GM12878 (cell line): Measurements from ENCODE around the gene PRDM8. TPM values are rescaled to one million over a fixed set of nuclear protein-coding genes. Genes with fewer than 3 reads are reported as not detected.

Experiments
- ATAC-seq: fragments of 200-7000 bp; cut with Tn5 transposase; 3 replicates; pipeline ENCODE4 v1.9.1; 2020; ENCODE audit warnings: mild to moderate bottlenecking, moderate library complexity
- BruUV-seq: library from RNA; stranded (reverse); fragments of 400-500 nt; replicated peaks from 2 replicates; lab custom pipeline; 2021; lab: Mats Ljungman, UMichigan
- CTCF ChIA-PET: fragments of 300-600 bp; sonication (Branson Sonifier 250); formaldehyde crosslinking; extraction: SDS; loops from one replicate; lab custom pipeline; 2021; ENCODE audit warnings: inconsistent platforms; lab: Yijun Ruan, JAX
- POLR2A ChIA-PET: fragments of 350-600 bp; formaldehyde crosslinking; extraction: SDS; loops from one replicate; lab custom pipeline; 2021; ENCODE audit warnings: inconsistent platforms; lab: Charles Lee
- RAD21 ChIA-PET: fragments of 300-600 bp; sonication (Branson Sonifier 250); formaldehyde crosslinking; loops from one replicate; lab custom pipeline; 2023; ENCODE audit warnings: antibody characterized with exemption; ENCODE audit not compliant: unreplicated experiment; lab: Charles Lee
- SMC1A ChIA-PET: fragments of 300-600 bp; sonication (Branson Sonifier 250); formaldehyde crosslinking; loops from one replicate; lab custom pipeline; 2023; ENCODE audit not compliant: unreplicated experiment, uncharacterized antibody; lab: Charles Lee
- DNase-seq: peaks from one replicate; pipeline ENCODE4 v3.0.0-alpha.2; 2011; ENCODE audit warnings: low read depth, low spot score
- FAIRE-seq: peaks from 3 replicates; lab custom pipeline; 2011; peaks lifted over from hg19 to GRCh38; lab: Jason Lieb, UNC
- H2AFZ ChIP-seq: 2 replicates; pipeline ENCODE4 v1.6.0; 2011; ENCODE audit warnings: low read depth, low read length, control low read depth; ENCODE audit not compliant: control insufficient read depth
- H3K27ac ChIP-seq: 2 replicates; pipeline ENCODE4 v1.5.1; 2011; ENCODE audit warnings: control low read depth; ENCODE audit not compliant: control insufficient read depth, insufficient read depth
- H3K27me3 ChIP-seq, 2 experiments: replicated peaks in 1 of 2; 2 replicates each; pipeline versions ENCODE4 v1.6.0 to v1.6.1; 2011; ENCODE audit warnings: low read length in 1 of 2; ENCODE audit not compliant: control insufficient read depth in 2 of 2, insufficient read depth in 2 of 2
- H3K36me3 ChIP-seq, 2 experiments: 2 replicates each; pipeline ENCODE4 v1.5.1; 2011; ENCODE audit warnings: low read length in 1 of 2; ENCODE audit not compliant: control insufficient read depth in 2 of 2, insufficient read depth in 2 of 2
- H3K4me1 ChIP-seq: 2 replicates; pipeline ENCODE4 v1.6.1; 2011; ENCODE audit warnings: mild to moderate bottlenecking, low read length, moderate library complexity, mixed read lengths; ENCODE audit not compliant: control insufficient read depth, insufficient read depth
- H3K4me2 ChIP-seq: 2 replicates; pipeline ENCODE4 v1.6.0; 2011; ENCODE audit warnings: control low read depth; ENCODE audit not compliant: control insufficient read depth, insufficient read depth
- H3K4me3 ChIP-seq: fragments of 200-600 bp; sonication (generic); 2 replicates; pipeline ENCODE4 v1.5.1; 2016
- H3K79me2 ChIP-seq: 2 replicates; pipeline ENCODE4 v1.6.0; 2011; ENCODE audit warnings: low read length; ENCODE audit not compliant: control insufficient read depth, insufficient read depth
- H3K9ac ChIP-seq: 2 replicates; pipeline ENCODE4 v1.8.0; 2011; ENCODE audit warnings: low read length, control low read depth, mixed read lengths; ENCODE audit not compliant: control insufficient read depth, insufficient read depth
- H3K9me3 ChIP-seq: replicated peaks from 3 replicates; pipeline ENCODE4 v1.5.1; 2011; ENCODE audit warnings: mild to moderate bottlenecking, low read length; ENCODE audit not compliant: control insufficient read depth, insufficient read depth
- H4K20me1 ChIP-seq: 2 replicates; pipeline ENCODE4 v1.6.0; 2011; ENCODE audit not compliant: control insufficient read depth, insufficient read depth
- HDAC6 ChIP-seq: fragments of 200-600 bp; sonication (generic); IDR thresholded peaks from one replicate; pipeline ENCODE4 v1.8.0; 2017; ENCODE audit warnings: antibody characterized with exemption; ENCODE audit not compliant: unreplicated experiment
- IKZF1 ChIP-seq: fragments of 450-650 bp; conservative IDR thresholded peaks from 2 replicates; pipeline ENCODE4 v1.6.1; 2017; ENCODE audit warnings: antibody characterized with exemption, mild to moderate bottlenecking
- KAT2A ChIP-seq: conservative IDR thresholded peaks from 2 replicates; pipeline ENCODE4 v1.6.1; 2011; ENCODE audit warnings: low read depth, low read length; ENCODE audit not compliant: control insufficient read depth
- MTA2 ChIP-seq: fragments of 450-650 bp; IDR thresholded peaks from 2 replicates; pipeline ENCODE4 v1.6.1; 2016; ENCODE audit warnings: low read depth, mild to moderate bottlenecking, moderate library complexity
- NFXL1 ChIP-seq: fragments of 450-650 bp; IDR thresholded peaks from 2 replicates; pipeline ENCODE4 v1.6.1; 2017; ENCODE audit warnings: antibody characterized with exemption, mild to moderate bottlenecking, borderline replicate concordance
- NR2C1 ChIP-seq: fragments of 450-650 bp; IDR thresholded peaks from 2 replicates; pipeline ENCODE4 v1.6.1; 2017; ENCODE audit warnings: antibody characterized with exemption, mild to moderate bottlenecking, moderate library complexity
- POU2F2 ChIP-seq: IDR thresholded peaks from 3 replicates; pipeline ENCODE4 v1.6.1; 2011; ENCODE audit warnings: low read depth, mild to moderate bottlenecking, low read length, borderline replicate concordance
- RAD21 ChIP-seq: IDR thresholded peaks from 2 replicates; pipeline ENCODE4 v1.6.1; 2011; ENCODE audit warnings: mild to moderate bottlenecking, low read depth, low read length, moderate library complexity; ENCODE audit not compliant: insufficient read depth
- SREBF2 ChIP-seq: IDR thresholded peaks from 2 replicates; pipeline ENCODE4 v1.6.1; 2012; ENCODE audit warnings: mild to moderate bottlenecking, low read length
- ZBED1 ChIP-seq: IDR thresholded peaks from 2 replicates; pipeline ENCODE4 v1.6.1; 2016; ENCODE audit warnings: borderline replicate concordance
- WGBS: methylation state at CpG from one replicate; pipeline ENCODE4 v1.1.6; 2016; ENCODE audit warnings: low lambda C conversion rate; ENCODE audit not compliant: insufficient replicate concordance, insufficient coverage; ENCODE audit errors: missing lambda C conversion rate; 5-methylcytosine and 5-hydroxymethylcytosine counted together
- in situ Hi-C: fragments of 300-500 bp; cut with MboI; formaldehyde crosslinking; loops from 9 replicates; pipeline ENCODE4 v1.14.3; 2018; ENCODE audit warnings: mixed read lengths
- intact Hi-C: fragments of 100-400 bp; cut with micrococcal nuclease; formaldehyde crosslinking; loops from one replicate; pipeline ENCODE4 v1.14.2; 2022; ENCODE audit not compliant: unreplicated experiment
- polyA plus RNA-seq, 11 experiments: library from polyadenylated mRNA; depleted of rRNA in 4 of 11; unstranded in 6 of 11; stranded (reverse) in 5 of 11; fragments of >200 nt; fragmentation: Nextera tagmentation in 4 of 11; fragmentation: Illumina TruSeq in 1 of 11; extraction: Ambion mirVana in 4 of 11; extraction: Trizol in 1 of 11; gene quantifications; 1 replicate in 1 of 11; 2 replicates in 10 of 11; pipeline versions ENCODE4 v1.2.1 to v1.2.3, GENCODE V29; 2011 to 2016; ENCODE audit warnings: inconsistent platforms in 2 of 11, missing spikeins in 2 of 11, low read depth in 1 of 11
- total RNA-seq, 4 experiments: library from RNA; depleted of rRNA in 3 of 4; stranded (reverse); fragments of >200 nt in 3 of 4; fragmentation: Illumina TruSeq in 1 of 4; extraction: Trizol in 1 of 4; gene quantifications; 2 replicates each; pipeline versions ENCODE4 v1.2.1 to v1.2.3, GENCODE V29; 2013 to 2021
- TF ChIP-seq, protein P1 (sequence below): fragments of 150-350 bp; IDR thresholded peaks from 2 replicates; pipeline ENCODE4 v1.6.1; 2014; ENCODE audit warnings: mild to moderate bottlenecking, low read depth, low read length
- TF ChIP-seq, protein P2 (sequence below): fragments of 450-650 bp; IDR thresholded peaks from 2 replicates; pipeline ENCODE4 v1.6.1; 2017; ENCODE audit warnings: mild to moderate bottlenecking, low read depth, inconsistent platforms; ENCODE audit not compliant: poor library complexity, severe bottlenecking
- TF ChIP-seq, protein P3 (sequence below): IDR thresholded peaks from 2 replicates; pipeline ENCODE4 v1.6.1; 2011; ENCODE audit warnings: low read depth, low read length, improper control_type of control experiment, borderline replicate concordance
- TF ChIP-seq, protein P4 (sequence below): fragments of 150-350 bp; IDR thresholded peaks from 2 replicates; pipeline ENCODE4 v1.6.1; 2016; ENCODE audit warnings: low read depth, low read length
- TF ChIP-seq, protein P5 (sequence below): IDR thresholded peaks from 2 replicates; pipeline ENCODE4 v1.6.1; 2011; ENCODE audit warnings: low read depth, mild to moderate bottlenecking, low read length, moderate library complexity, borderline replicate concordance; ENCODE audit errors: extremely low read depth

Gene PRDM8
- total and polyA plus RNA-seq, 10 of the 15 experiments (the other 5 are each of a cell fraction or from before 2014, with no cell fraction given) = 0.09 to 1.6 (median 0.40) TPM

DNA sequence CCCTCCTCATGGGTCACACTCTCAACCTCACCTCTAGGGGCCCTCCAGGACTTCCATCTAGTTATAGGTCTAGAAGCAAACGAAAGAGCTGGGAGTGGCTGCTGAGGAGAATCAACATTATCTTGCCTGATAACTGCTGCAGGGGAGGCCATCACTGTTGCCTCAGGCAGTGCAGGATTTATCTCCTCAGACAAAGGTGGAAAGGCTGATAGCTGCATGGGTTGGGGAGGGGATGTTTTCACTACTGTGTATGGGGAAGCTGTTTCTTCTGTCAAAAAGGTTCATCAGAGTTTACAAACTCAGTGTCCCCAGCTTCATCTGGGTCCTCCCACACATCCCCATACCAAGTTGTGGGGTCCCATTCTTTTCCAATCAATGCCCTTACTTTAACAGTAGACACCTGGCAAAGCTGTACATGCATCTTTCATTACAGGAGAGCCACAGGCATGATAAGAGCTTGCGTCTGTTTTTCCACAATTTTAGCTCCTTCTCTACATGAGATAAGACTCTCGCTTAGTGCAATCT lies 17.6 kb upstream of the PRDM8 start:
- intact Hi-C loops = no loop called here
- Histone ChIP-seq H3K27ac (no peak overlapping the region), H3K79me2 (no peaks in the 10 kb centered on the region), H3K27me3 (no peaks in the 10 kb centered on the region; a peak in 3 of 4 replicates), H3K9ac (no peak overlapping the region), H3K4me2 (no peak overlapping the region), H3K4me1 (no peaks in the 10 kb centered on the region), H2AFZ (no peak overlapping the region), H4K20me1 (no peaks in the 10 kb centered on the region), H3K4me3 (no peak overlapping the region), H3K36me3 (no peaks in the 10 kb centered on the region), H3K9me3 (no peaks in the 10 kb centered on the region; the same call in 2 of the 3 replicates)
- in situ Hi-C loops = no loop called here
- no peak for ATAC-seq
- no peak for DNase-seq
- ChIA-PET POLR2A (interaction anchor here (0.6 to 1.1 kb wide), 2 partner anchors 243 to 254 kb away, joined by 3 read pairs; no protein-coding TSS in a partner anchor), CTCF (interaction anchor here (0.8 to 1.7 kb wide), 4 partner anchors 14 to 36 kb away, joined by 3 to 4 read pairs (median 3); no protein-coding TSS in a partner anchor), SMC1A (interaction anchor here (0.8 to 1.6 kb wide), 3 partner anchors 22 to 55 kb away, joined by 3 to 4 read pairs (median 3); no protein-coding TSS in a partner anchor), RAD21 (interaction anchor here (0.6 to 0.8 kb wide), 2 partner anchors 54 to 190 kb away, joined by 3 read pairs; no protein-coding TSS in a partner anchor)
- BruUV-seq = no TSS peak
- no peak for FAIRE-seq
- WGBS = 83% methylated on average over 3 of the region's 3 CpGs
- TF ChIP-seq IKZF1 (no peak), SREBF2 (no peak), NFXL1 (no peak), ZBED1 (no peak), RAD21 (no peak), NR2C1 (no peak), MTA2 (no peak), KAT2A (no peak), POU2F2 (no peak), HDAC6 (no peak)
- TF ChIP-seq, protein P1, sequence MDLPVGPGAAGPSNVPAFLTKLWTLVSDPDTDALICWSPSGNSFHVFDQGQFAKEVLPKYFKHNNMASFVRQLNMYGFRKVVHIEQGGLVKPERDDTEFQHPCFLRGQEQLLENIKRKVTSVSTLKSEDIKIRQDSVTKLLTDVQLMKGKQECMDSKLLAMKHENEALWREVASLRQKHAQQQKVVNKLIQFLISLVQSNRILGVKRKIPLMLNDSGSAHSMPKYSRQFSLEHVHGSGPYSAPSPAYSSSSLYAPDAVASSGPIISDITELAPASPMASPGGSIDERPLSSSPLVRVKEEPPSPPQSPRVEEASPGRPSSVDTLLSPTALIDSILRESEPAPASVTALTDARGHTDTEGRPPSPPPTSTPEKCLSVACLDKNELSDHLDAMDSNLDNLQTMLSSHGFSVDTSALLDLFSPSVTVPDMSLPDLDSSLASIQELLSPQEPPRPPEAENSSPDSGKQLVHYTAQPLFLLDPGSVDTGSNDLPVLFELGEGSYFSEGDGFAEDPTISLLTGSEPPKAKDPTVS = no peak
- TF ChIP-seq, protein P2, sequence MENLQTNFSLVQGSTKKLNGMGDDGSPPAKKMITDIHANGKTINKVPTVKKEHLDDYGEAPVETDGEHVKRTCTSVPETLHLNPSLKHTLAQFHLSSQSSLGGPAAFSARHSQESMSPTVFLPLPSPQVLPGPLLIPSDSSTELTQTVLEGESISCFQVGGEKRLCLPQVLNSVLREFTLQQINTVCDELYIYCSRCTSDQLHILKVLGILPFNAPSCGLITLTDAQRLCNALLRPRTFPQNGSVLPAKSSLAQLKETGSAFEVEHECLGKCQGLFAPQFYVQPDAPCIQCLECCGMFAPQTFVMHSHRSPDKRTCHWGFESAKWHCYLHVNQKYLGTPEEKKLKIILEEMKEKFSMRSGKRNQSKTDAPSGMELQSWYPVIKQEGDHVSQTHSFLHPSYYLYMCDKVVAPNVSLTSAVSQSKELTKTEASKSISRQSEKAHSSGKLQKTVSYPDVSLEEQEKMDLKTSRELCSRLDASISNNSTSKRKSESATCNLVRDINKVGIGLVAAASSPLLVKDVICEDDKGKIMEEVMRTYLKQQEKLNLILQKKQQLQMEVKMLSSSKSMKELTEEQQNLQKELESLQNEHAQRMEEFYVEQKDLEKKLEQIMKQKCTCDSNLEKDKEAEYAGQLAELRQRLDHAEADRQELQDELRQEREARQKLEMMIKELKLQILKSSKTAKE = no peak
- TF ChIP-seq, protein P3, sequence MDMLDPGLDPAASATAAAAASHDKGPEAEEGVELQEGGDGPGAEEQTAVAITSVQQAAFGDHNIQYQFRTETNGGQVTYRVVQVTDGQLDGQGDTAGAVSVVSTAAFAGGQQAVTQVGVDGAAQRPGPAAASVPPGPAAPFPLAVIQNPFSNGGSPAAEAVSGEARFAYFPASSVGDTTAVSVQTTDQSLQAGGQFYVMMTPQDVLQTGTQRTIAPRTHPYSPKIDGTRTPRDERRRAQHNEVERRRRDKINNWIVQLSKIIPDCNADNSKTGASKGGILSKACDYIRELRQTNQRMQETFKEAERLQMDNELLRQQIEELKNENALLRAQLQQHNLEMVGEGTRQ = no peak
- TF ChIP-seq, protein P4, sequence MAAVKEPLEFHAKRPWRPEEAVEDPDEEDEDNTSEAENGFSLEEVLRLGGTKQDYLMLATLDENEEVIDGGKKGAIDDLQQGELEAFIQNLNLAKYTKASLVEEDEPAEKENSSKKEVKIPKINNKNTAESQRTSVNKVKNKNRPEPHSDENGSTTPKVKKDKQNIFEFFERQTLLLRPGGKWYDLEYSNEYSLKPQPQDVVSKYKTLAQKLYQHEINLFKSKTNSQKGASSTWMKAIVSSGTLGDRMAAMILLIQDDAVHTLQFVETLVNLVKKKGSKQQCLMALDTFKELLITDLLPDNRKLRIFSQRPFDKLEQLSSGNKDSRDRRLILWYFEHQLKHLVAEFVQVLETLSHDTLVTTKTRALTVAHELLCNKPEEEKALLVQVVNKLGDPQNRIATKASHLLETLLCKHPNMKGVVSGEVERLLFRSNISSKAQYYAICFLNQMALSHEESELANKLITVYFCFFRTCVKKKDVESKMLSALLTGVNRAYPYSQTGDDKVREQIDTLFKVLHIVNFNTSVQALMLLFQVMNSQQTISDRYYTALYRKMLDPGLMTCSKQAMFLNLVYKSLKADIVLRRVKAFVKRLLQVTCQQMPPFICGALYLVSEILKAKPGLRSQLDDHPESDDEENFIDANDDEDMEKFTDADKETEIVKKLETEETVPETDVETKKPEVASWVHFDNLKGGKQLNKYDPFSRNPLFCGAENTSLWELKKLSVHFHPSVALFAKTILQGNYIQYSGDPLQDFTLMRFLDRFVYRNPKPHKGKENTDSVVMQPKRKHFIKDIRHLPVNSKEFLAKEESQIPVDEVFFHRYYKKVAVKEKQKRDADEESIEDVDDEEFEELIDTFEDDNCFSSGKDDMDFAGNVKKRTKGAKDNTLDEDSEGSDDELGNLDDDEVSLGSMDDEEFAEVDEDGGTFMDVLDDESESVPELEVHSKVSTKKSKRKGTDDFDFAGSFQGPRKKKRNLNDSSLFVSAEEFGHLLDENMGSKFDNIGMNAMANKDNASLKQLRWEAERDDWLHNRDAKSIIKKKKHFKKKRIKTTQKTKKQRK = no peak
- TF ChIP-seq, protein P5, sequence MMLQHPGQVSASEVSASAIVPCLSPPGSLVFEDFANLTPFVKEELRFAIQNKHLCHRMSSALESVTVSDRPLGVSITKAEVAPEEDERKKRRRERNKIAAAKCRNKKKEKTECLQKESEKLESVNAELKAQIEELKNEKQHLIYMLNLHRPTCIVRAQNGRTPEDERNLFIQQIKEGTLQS = no peak
